Activated CD8-positive, alpha-beta T cell treated with anti-CD3 and anti-CD28 coated beads for 36 hours (primary cell): ENCODE data around the gene MED6. TPM values are rescaled to one million over a fixed set of nuclear protein-coding genes. Genes with fewer than 3 reads are reported as not detected.

ENCODE experiments used
- ATAC-seq: fragments of 200-7000 bp; cut with Tn5 transposase; one replicate; pipeline ENCODE4 v1.10.0; 2021; ENCODE audit warnings: mild to moderate bottlenecking, moderate library complexity
- CTCF ChIA-PET: fragments of 350-600 bp; sonication (Branson Sonifier 250); formaldehyde crosslinking; loops from one replicate; lab custom pipeline; 2021; ENCODE audit warnings: antibody characterized with exemption; lab: Charles Lee
- POLR2A ChIA-PET: fragments of 350-600 bp; sonication (Branson Sonifier 250); formaldehyde crosslinking; loops from one replicate; lab custom pipeline; 2021; ENCODE audit warnings: antibody characterized with exemption; lab: Charles Lee
- DNase-seq: peaks from one replicate; pipeline ENCODE4 v3.0.0-alpha.2; 2020
- H3K27ac Mint-ChIP-seq: one replicate; pipeline ENCODE4 v1.8.0; 2021; ENCODE audit warnings: mild to moderate bottlenecking, mixed read lengths
- H3K27me3 Mint-ChIP-seq: one replicate; pipeline ENCODE4 v1.8.0; 2021; ENCODE audit warnings: mixed read lengths
- H3K36me3 Mint-ChIP-seq: one replicate; pipeline ENCODE4 v1.8.0; 2021; ENCODE audit warnings: low read depth, mixed read lengths
- H3K4me1 Mint-ChIP-seq: one replicate; pipeline ENCODE4 v1.8.0; 2021; ENCODE audit warnings: low read depth, mixed read lengths
- H3K4me3 Mint-ChIP-seq: one replicate; pipeline ENCODE4 v1.8.0; 2021; ENCODE audit warnings: mild to moderate bottlenecking, moderate library complexity, mixed read lengths
- H3K9me3 Mint-ChIP-seq: one replicate; pipeline ENCODE4 v1.8.0; 2021; ENCODE audit warnings: mixed read lengths
- intact Hi-C: fragments of 100-400 bp; cut with micrococcal nuclease; formaldehyde crosslinking; loops from one replicate; pipeline ENCODE4 v1.10.0; 2022
- total RNA-seq, 2 experiments: library from RNA; stranded (reverse); gene quantifications; one replicate each; pipeline ENCODE4 v1.2.3, GENCODE V29; 2021
- TF ChIP-seq, protein P1 (sequence below): fragments of 200-600 bp; IDR thresholded peaks from one replicate; pipeline ENCODE4 v1.8.0; 2022; ENCODE audit warnings: antibody characterized with exemption, mild to moderate bottlenecking

The MED6 gene
- total RNA-seq, 2 experiments from 2014 or later: 49.2 to 49.3 TPM

DNA sequence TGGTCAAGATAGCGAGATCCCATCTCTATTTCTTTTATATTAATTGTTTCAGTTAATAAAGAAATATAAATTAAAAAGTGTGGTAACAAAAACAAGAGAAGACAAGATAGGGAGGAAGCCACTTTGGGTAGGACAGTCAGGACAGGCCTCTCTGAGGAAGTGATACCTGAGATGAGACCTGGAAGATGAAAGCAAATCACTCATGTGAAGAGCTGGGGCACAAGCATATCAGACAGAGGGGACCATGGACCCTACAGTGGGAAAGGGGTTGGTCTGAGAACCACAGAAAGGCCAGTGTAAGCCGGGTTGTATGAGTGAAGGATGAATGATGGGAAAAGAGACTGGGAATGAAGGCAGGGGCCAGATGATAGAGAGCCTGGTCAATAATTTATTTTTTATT is 1.8 kb upstream of the MED6 start:
- no peak overlapping the region for H3K4me3 Mint-ChIP-seq
- CTCF ChIA-PET: interaction anchor here (1.0 to 2.9 kb wide), 5 partner anchors 19 to 215 kb away, joined by 4 to 17 read pairs (median 4); no protein-coding TSS in a partner anchor
- no peaks in the 10 kb centered on the region for H3K9me3 Mint-ChIP-seq
- ATAC-seq (no peak), DNase-seq (no peak)
- no peaks in the 10 kb centered on the region for H3K36me3 Mint-ChIP-seq
- H3K27me3 Mint-ChIP-seq: peaks cover 8% of the 10 kb centered on the region
- POLR2A ChIA-PET: interaction anchor here (0.9 to 1.4 kb wide), 3 partner anchors 16 to 39 kb away, joined by 3 to 4 read pairs (median 3); no protein-coding TSS in a partner anchor
- TF ChIP-seq, protein P1, sequence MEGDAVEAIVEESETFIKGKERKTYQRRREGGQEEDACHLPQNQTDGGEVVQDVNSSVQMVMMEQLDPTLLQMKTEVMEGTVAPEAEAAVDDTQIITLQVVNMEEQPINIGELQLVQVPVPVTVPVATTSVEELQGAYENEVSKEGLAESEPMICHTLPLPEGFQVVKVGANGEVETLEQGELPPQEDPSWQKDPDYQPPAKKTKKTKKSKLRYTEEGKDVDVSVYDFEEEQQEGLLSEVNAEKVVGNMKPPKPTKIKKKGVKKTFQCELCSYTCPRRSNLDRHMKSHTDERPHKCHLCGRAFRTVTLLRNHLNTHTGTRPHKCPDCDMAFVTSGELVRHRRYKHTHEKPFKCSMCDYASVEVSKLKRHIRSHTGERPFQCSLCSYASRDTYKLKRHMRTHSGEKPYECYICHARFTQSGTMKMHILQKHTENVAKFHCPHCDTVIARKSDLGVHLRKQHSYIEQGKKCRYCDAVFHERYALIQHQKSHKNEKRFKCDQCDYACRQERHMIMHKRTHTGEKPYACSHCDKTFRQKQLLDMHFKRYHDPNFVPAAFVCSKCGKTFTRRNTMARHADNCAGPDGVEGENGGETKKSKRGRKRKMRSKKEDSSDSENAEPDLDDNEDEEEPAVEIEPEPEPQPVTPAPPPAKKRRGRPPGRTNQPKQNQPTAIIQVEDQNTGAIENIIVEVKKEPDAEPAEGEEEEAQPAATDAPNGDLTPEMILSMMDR: no peak
- peaks cover 26% of the 10 kb centered on the region for H3K4me1 Mint-ChIP-seq
- H3K27ac Mint-ChIP-seq: no peak overlapping the region
- intact Hi-C loops: no loop called here

- Mint-ChIP-seq H3K9me3 (no peaks in the 10 kb centered on the region), H3K27me3 (peaks cover 3% of the 10 kb centered on the region), H3K4me3 (peak overlapping the region; percentile 99), H3K36me3 (peaks cover 2% of the 10 kb centered on the region), H3K4me1 (peaks cover 26% of the 10 kb centered on the region), H3K27ac (peak overlapping the region; percentile 86)
- ATAC-seq (no peak), DNase-seq (no peak)
- ChIA-PET CTCF (interaction anchor here (1.8 to 2.9 kb wide), 3 partner anchors 20 to 216 kb away, joined by 4 to 17 read pairs (median 7); no protein-coding TSS in a partner anchor), POLR2A (interaction anchor here (1.2 to 1.4 kb wide), 2 partner anchors 11 to 20 kb away, joined by 3 read pairs; no protein-coding TSS in a partner anchor)
- TF ChIP-seq, protein P1: no peak
- intact Hi-C loops: no loop called here
These were observed 707 bp upstream of the MED6 start for GRCh38 chr14:70601162-70601561.

DNA sequence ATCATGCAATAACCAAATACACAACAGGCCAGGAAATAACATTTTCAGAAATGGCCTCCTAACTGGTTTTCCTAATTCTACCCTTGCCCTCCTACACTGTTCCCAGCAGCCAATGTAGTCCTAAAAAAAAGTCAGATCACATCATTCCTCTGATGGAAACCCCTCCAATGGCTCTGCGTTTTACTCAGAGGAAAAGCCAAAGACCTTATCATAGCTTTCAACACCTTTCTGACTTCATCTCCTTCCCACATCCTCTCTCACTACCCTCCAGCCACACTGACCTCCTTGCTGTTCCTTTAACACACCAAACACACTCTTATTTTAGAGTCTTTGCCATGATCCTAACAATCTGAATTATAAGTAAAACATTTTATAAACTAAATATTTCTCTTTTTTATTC is 1.1 kb downstream of the MED6 start:
- peak overlapping the region; percentile 99 for H3K4me3 Mint-ChIP-seq
- no peaks in the 10 kb centered on the region for H3K9me3 Mint-ChIP-seq
- ChIA-PET CTCF (interaction anchor here (0.6 to 1.0 kb wide), 2 partner anchors 11 to 26 kb away, joined by 3 to 4 read pairs; no protein-coding TSS in a partner anchor), POLR2A (interaction anchor here (1.4 kb wide), 1 partner anchor 13 kb away, joined by 4 read pairs; no protein-coding TSS in a partner anchor)
- peaks cover 12% of the 10 kb centered on the region for H3K36me3 Mint-ChIP-seq
- DNase-seq: peak; percentile 4
- ATAC-seq: no peak
- TF ChIP-seq, protein P1: no peak
- peak overlapping the region; percentile 56 for H3K27ac Mint-ChIP-seq
- peaks cover 26% of the 10 kb centered on the region for H3K4me1 Mint-ChIP-seq
- H3K27me3 Mint-ChIP-seq: peaks cover under 1% of the 10 kb centered on the region
- intact Hi-C loops: no loop called here

DNA sequence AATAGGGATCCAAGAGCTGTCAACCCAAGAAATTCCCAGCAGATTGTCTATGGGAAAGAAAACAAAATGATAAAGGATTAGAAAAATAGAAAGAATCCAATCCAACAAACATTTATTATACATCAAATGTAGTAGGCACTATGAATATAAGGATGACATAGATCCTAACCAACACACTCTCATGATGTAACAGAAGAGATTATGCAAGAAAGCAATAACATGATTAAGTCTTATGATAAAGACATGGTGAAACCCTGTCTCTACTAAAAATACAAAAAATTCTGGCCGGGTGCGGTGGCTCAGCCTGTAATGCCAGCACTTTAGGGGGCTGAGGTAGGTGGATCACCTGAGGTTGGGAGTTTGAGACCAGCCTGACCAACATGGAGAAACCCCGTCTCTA is 2.7 kb downstream of the MED6 start:
- Mint-ChIP-seq H3K27me3 (no peaks in the 10 kb centered on the region), H3K27ac (no peak overlapping the region), H3K4me3 (no peak overlapping the region), H3K9me3 (no peaks in the 10 kb centered on the region), H3K36me3 (peaks cover 20% of the 10 kb centered on the region), H3K4me1 (peaks cover 26% of the 10 kb centered on the region)
- intact Hi-C loops: no loop called here
- POLR2A ChIA-PET: no interaction called here
- TF ChIP-seq, protein P1: no peak
- CTCF ChIA-PET: no interaction called here
- DNase-seq: no peak
- ATAC-seq: no peak

DNA sequence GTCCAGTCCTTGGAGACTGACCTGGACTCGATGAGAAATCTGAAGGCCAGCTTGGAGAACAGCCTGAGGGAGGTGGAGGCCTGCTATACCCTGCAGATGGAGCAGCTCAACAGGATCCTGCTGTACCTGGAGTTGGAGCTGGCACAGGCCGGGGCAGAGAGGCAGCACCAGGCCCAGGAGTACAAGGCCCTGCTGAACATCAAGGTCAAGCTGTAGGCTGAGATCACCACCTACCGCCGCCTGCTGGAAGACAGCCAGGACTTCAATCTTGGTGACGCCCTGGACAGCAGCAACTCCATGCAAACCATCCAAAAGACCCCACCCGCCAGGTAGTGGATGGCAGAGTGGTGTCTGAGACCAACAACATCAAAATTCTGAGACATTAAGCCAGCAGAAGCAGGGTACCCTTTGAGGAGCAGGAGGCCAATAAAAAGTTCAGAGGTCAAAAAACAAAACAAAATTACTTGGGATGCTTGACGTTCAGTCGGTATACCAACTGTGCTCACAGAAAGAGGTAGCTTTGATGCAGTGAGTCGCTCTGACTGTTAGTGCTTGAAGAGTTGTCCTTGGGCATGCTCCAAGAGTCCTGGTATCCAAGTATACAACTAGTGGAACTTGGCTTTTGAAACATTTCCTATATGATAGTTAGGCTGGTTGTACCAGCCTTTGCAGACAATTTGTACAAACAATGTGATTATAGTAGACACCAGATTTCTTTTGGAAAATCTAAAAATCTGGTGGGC is 4.8 kb downstream of the MED6 start:
- POLR2A ChIA-PET: no interaction called here
- TF ChIP-seq, protein P1: no peak
- intact Hi-C loops: no loop called here
- CTCF ChIA-PET: no interaction called here
- Mint-ChIP-seq H3K36me3 (peaks cover 31% of the 10 kb centered on the region), H3K27me3 (no peaks in the 10 kb centered on the region), H3K9me3 (no peaks in the 10 kb centered on the region), H3K4me1 (peaks cover 20% of the 10 kb centered on the region), H3K27ac (no peak overlapping the region), H3K4me3 (no peak overlapping the region)
- ATAC-seq (no peak), DNase-seq (no peak)
